Stimulated activated CD4-positive, alpha-beta T cell treated with anti-CD3 and anti-CD28 coated beads, TNF-alpha, amount 100 ng/mL, for 4 hours (primary cell): Measurements from ENCODE around the gene C20orf204.
"Not testable (repeated sequence)": the region's sequence is repeated elsewhere in the genome, so short reads cannot be mapped to it uniquely, and the experiment has no call there.

Source experiments
- DNase-seq, 3 experiments: peaks; one replicate each; pipeline ENCODE4 v3.0.0-alpha.2; 2020; ENCODE audit warnings: low read depth in 3 of 3

Gene C20orf204

GRCh38 chr20:64035933-64036345 is at the start of gene C20orf204:
C20orf204 (plus strand) TSS chr20:64036182; CDS start chr20:64036324, 142 bp downstream.
- DNase-seq, result no peak

- DNase-seq, result no peak
Observed at GRCh38 chr20:64000906-64001305, 35.1 kb upstream of the C20orf204 start.

- DNase-seq, result no peak
Observed at GRCh38 chr20:64001607-64002011, 34.4 kb upstream of the C20orf204 start.

GRCh38 chr20:64003960-64004725 is 31.8 kb upstream of the C20orf204 start:
- DNase-seq, result no peak

GRCh38 chr20:64005394-64005793 is 30.6 kb upstream of the C20orf204 start:
- no peak for DNase-seq

GRCh38 chr20:64006490-64006889 is 29.5 kb upstream of the C20orf204 start:
- DNase-seq, result no peak

- no peak for DNase-seq
Observed at GRCh38 chr20:64006902-64007301, 29.1 kb upstream of the C20orf204 start.

GRCh38 chr20:64009811-64010387 is 26.1 kb upstream of the C20orf204 start:
- no peak for DNase-seq

GRCh38 chr20:64010711-64011237 is 25.2 kb upstream of the C20orf204 start:
- DNase-seq, result no peak

GRCh38 chr20:64011366-64011779 is 24.6 kb upstream of the C20orf204 start:
- DNase-seq, result no peak

GRCh38 chr20:64012385-64013154 is 23.4 kb upstream of the C20orf204 start:
- not testable (repeated sequence) for DNase-seq

GRCh38 chr20:64015635-64016034 is 20.3 kb upstream of the C20orf204 start:
- DNase-seq, result no peak

- DNase-seq, result no peak
Observed at GRCh38 chr20:64021124-64021975, 14.6 kb upstream of the C20orf204 start.

GRCh38 chr20:64022671-64023360 is 13.2 kb upstream of the C20orf204 start:
- no peak for DNase-seq

- DNase-seq, result no peak
Observed at GRCh38 chr20:64023361-64024140, 12.4 kb upstream of the C20orf204 start.

- no peak for DNase-seq
Observed at GRCh38 chr20:64024141-64024990, 11.6 kb upstream of the C20orf204 start.

- DNase-seq, result no peak
Observed at GRCh38 chr20:64025101-64025825, 10.7 kb upstream of the C20orf204 start.

GRCh38 chr20:64025826-64026412 is 10.1 kb upstream of the C20orf204 start:
- no peak for DNase-seq
